Fibroblast of lung (primary cell): ENCODE measurements around the gene GPR61. TPM values are rescaled to one million over a fixed set of nuclear protein-coding genes. Genes with fewer than 3 reads are reported as not detected.

Experiments
- DNase-seq, 2 donors: peaks; one replicate each; pipeline versions ENCODE4 v3.0.0 to v3.0.0-alpha.2; 2010; ENCODE audit warnings: low read depth in 2 of 2
- H2AFZ ChIP-seq: 2 replicates; pipeline ENCODE4 v1.5.1; 2012; ENCODE audit warnings: low read length, control low read depth, inconsistent platforms
- H3K27ac ChIP-seq: 2 replicates; pipeline ENCODE4 v1.5.1; 2011; ENCODE audit warnings: low read length, control low read depth; ENCODE audit not compliant: insufficient read depth
- H3K27me3 ChIP-seq: 2 replicates; pipeline ENCODE4 v1.5.1; 2011; ENCODE audit warnings: mild to moderate bottlenecking, low read length; ENCODE audit not compliant: control insufficient read depth, insufficient read depth
- H3K36me3 ChIP-seq: 2 replicates; pipeline ENCODE4 v1.5.1; 2011; ENCODE audit warnings: low read length; ENCODE audit not compliant: control insufficient read depth, insufficient read depth
- H3K4me1 ChIP-seq: 2 replicates; pipeline ENCODE4 v1.5.1; 2011; ENCODE audit warnings: low read length; ENCODE audit not compliant: control insufficient read depth, insufficient read depth; ENCODE audit errors: extremely low read depth
- H3K4me2 ChIP-seq: 2 replicates; pipeline ENCODE4 v1.5.1; 2011; ENCODE audit warnings: low read length, control low read depth; ENCODE audit not compliant: insufficient read depth; ENCODE audit errors: extremely low read depth
- H3K4me3 ChIP-seq, 4 experiments: fragments of 200-600 bp in 1 of 4; sonication (generic) in 1 of 4; replicated peaks in 1 of 4; 2 replicates each; pipeline ENCODE4 v1.5.1; 2011 to 2016; ENCODE audit warnings: low read length in 4 of 4, low read depth in 3 of 4, mild to moderate bottlenecking in 3 of 4, control low read depth in 2 of 4, inconsistent platforms in 1 of 4, mixed read lengths in 1 of 4; ENCODE audit not compliant: insufficient read depth in 1 of 4; ENCODE audit errors: control extremely low read depth in 1 of 4
- H3K79me2 ChIP-seq: 2 replicates; pipeline ENCODE4 v1.5.1; 2012; ENCODE audit warnings: mild to moderate bottlenecking, low read length, inconsistent platforms; ENCODE audit not compliant: control insufficient read depth, insufficient read depth
- H3K9ac ChIP-seq: 2 replicates; pipeline ENCODE4 v1.5.1; 2011; ENCODE audit warnings: mild to moderate bottlenecking, low read length, control low read depth; ENCODE audit not compliant: insufficient read depth
- H3K9me3 ChIP-seq: 2 replicates; pipeline ENCODE4 v1.5.1; 2012; ENCODE audit warnings: low read depth, low read length; ENCODE audit not compliant: control insufficient read depth, insufficient read depth
- H4K20me1 ChIP-seq: 2 replicates; pipeline ENCODE4 v1.5.1; 2011; ENCODE audit warnings: low read length; ENCODE audit not compliant: control insufficient read depth, insufficient read depth; ENCODE audit errors: extremely low read depth
- EZH2 ChIP-seq: IDR thresholded peaks from 2 replicates; pipeline ENCODE4 v1.5.1; 2012; ENCODE audit warnings: low read length, control low read depth, mild to moderate bottlenecking; ENCODE audit errors: missing control alignments
- polyA plus RNA-seq, 2 donors: library from polyadenylated mRNA; depleted of rRNA in 1 of 2; stranded (reverse) in 1 of 2; unstranded in 1 of 2; fragments of >200 nt; gene quantifications; 2 replicates each; pipeline ENCODE4 v1.2.1, GENCODE V29; 2011 to 2012; ENCODE audit warnings: missing spikeins in 1 of 2
- total RNA-seq: library from RNA; depleted of rRNA; stranded (reverse); fragments of >200 nt; gene quantifications from 2 replicates; pipeline ENCODE4 v1.2.1, GENCODE V29; 2014
- TF ChIP-seq, protein P1 (sequence below), 2 donors: IDR thresholded peaks in 1 of 2; conservative IDR thresholded peaks in 1 of 2; 1 replicate in 1 of 2; 2 replicates in 1 of 2; pipeline ENCODE4 v1.5.1; 2011 to 2012; ENCODE audit warnings: low read length in 2 of 2, control low read depth in 1 of 2, inconsistent platforms in 1 of 2, low read depth in 1 of 2, mild to moderate bottlenecking in 1 of 2

The GPR61 gene
- total and polyA plus RNA-seq, 2 donors (not counting 1 experiment from before 2014, with no cell fraction given) = 0.01 TPM; not detected in 1

GRCh38 chr1:109503935-109504334, 35.7 kb upstream of the GPR61 start:
- TF ChIP-seq EZH2 = no peak
- TF ChIP-seq, protein P1, sequence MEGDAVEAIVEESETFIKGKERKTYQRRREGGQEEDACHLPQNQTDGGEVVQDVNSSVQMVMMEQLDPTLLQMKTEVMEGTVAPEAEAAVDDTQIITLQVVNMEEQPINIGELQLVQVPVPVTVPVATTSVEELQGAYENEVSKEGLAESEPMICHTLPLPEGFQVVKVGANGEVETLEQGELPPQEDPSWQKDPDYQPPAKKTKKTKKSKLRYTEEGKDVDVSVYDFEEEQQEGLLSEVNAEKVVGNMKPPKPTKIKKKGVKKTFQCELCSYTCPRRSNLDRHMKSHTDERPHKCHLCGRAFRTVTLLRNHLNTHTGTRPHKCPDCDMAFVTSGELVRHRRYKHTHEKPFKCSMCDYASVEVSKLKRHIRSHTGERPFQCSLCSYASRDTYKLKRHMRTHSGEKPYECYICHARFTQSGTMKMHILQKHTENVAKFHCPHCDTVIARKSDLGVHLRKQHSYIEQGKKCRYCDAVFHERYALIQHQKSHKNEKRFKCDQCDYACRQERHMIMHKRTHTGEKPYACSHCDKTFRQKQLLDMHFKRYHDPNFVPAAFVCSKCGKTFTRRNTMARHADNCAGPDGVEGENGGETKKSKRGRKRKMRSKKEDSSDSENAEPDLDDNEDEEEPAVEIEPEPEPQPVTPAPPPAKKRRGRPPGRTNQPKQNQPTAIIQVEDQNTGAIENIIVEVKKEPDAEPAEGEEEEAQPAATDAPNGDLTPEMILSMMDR (conservative IDR thresholded peaks at IDR 0.05 in 1 of 2, IDR thresholded peaks at IDR 0.05 in 1 of 2; ENCODE audit: low read depth in 1 of 2, low read length in 2 of 2) = no peak
- peaks cover 5% of the 10 kb centered on the region for H3K4me1 ChIP-seq
- no peaks in the 10 kb centered on the region for H4K20me1 ChIP-seq
- H3K9me3 ChIP-seq = no peaks in the 10 kb centered on the region
- H3K36me3 ChIP-seq = no peaks in the 10 kb centered on the region
- no peak overlapping the region for H3K4me2 ChIP-seq
- no peak overlapping the region for H3K9ac ChIP-seq
- H3K79me2 ChIP-seq = no peaks in the 10 kb centered on the region
- no peak overlapping the region for H2AFZ ChIP-seq
- no peak overlapping the region for H3K27ac ChIP-seq
- DNase-seq = no peak
- H3K4me3 ChIP-seq = no peak overlapping the region
- peaks cover 3% of the 10 kb centered on the region for H3K27me3 ChIP-seq

DNA sequence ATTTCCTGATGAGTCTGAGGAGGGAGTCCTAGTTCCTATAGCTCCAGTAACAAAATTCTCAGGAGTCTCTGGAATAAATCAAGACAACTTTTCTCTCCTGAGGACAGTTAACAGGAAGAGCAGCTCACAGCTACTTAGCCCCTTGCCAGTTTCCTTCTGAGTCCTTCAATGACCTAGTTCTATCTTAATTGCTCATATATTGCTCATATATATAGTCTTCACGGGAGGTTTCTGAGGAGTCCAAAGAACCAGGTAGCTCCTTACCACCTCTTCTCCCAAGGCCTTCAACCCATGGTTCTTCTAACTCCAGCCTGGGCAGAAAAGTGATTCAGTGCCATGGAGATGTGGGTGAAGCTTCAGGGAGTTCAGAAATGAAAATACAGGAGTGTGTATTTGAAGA, 34.7 kb upstream of the GPR61 start:
- no peak overlapping the region for H3K27ac ChIP-seq
- no peak overlapping the region for H3K4me2 ChIP-seq
- H3K4me3 ChIP-seq = no peak overlapping the region
- H3K4me1 ChIP-seq = peaks cover 5% of the 10 kb centered on the region
- H3K79me2 ChIP-seq = no peaks in the 10 kb centered on the region
- no peaks in the 10 kb centered on the region for H3K36me3 ChIP-seq
- peaks cover 3% of the 10 kb centered on the region for H3K27me3 ChIP-seq
- H4K20me1 ChIP-seq = no peaks in the 10 kb centered on the region
- no peak for TF ChIP-seq EZH2
- TF ChIP-seq, protein P1 (conservative IDR thresholded peaks at IDR 0.05 in 1 of 2, IDR thresholded peaks at IDR 0.05 in 1 of 2; ENCODE audit: low read depth in 1 of 2, low read length in 2 of 2) = no peak
- no peak overlapping the region for H2AFZ ChIP-seq
- no peak for DNase-seq
- H3K9ac ChIP-seq = no peak overlapping the region
- H3K9me3 ChIP-seq = no peaks in the 10 kb centered on the region

- Histone ChIP-seq H3K4me1 (peaks cover 7% of the 10 kb centered on the region), H4K20me1 (no peaks in the 10 kb centered on the region), H3K36me3 (no peaks in the 10 kb centered on the region), H3K4me3 (no peak overlapping the region), H3K27me3 (peaks cover 3% of the 10 kb centered on the region), H3K9me3 (no peaks in the 10 kb centered on the region), H3K79me2 (no peaks in the 10 kb centered on the region), H2AFZ (no peak overlapping the region), H3K9ac (no peak overlapping the region), H3K27ac (no peak overlapping the region), H3K4me2 (no peak overlapping the region)
- TF ChIP-seq, protein P1 (conservative IDR thresholded peaks at IDR 0.05 in 1 of 2, IDR thresholded peaks at IDR 0.05 in 1 of 2; ENCODE audit: low read depth in 1 of 2, low read length in 2 of 2) = no peak
- no peak for TF ChIP-seq EZH2
- DNase-seq = no peak
Observed at GRCh38 chr1:109508001-109508872, 31.4 kb upstream of the GPR61 start.
